RKO (cell line): Measurements from ENCODE around the gene LBHD1.
A peak's percentile ranks its signal among the peaks of the same experiment; 100 is the strongest.
"Not testable (repeated sequence)": the region's sequence is repeated elsewhere in the genome, so short reads cannot be mapped to it uniquely, and the experiment has no call there.

ENCODE experiments used
- DNase-seq: peaks from one replicate; pipeline ENCODE4 v3.0.0-alpha.2; 2016; ENCODE audit warnings: low spot score

LBHD1 gene

DNA sequence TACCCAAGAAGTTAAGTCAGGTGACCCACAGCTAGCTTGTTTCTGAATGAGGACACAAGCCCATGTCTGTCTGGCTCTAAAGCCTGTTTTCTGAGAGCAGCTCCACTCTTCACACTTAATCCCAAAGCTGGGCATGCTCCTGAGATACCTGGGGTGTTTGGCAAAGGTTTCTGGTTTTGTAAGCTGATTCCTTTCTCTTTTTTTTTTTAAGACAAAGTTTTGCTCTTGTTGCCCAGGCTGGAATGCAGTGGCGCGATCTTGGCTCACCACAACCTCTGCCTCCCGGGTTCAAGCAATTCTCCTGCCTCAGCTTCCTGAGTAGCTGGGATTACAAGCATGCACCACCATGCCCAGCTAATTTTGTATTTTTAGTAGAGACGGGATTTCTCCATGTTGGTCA, 21.6 kb upstream of the LBHD1 start:
- not testable (repeated sequence) for DNase-seq

DNA sequence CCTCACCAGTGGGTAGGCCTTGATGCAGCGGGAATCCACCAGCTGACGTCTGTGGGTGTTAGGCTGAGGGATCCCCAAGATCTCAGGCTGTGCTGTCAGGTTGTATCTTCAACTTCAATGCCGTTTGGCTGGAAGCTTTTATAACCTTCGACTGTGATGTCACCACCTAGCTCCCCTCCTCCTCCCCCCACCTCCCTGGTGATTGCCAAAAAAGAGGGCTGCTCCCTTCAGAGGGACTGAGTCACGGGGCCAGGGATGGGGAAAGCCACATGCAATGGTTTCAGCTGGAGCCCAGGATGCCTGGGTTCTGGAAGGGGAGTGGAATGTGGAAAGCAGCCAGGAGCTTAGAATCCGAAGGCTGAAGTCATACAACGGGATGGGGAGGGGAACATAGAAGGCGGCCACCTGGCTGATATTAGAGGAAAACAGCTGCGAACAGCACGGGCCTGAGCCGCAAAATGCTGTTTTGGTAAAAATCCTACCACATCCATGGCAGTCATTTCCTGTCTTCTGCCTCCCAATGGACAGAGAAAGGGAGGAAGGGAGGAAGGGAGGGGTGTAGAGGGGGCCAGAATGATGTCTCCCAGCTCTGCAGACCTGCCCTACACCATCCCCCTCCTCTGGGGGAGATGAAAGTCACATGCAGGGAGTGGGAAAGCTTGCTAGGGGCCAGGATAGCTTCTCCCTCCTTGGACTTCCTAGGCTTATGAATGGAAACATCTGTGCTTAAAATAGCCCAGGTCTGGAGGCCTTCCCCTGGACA, 17.5 kb upstream of the LBHD1 start, which contains the start of gene LRRN4CL:
Gene LRRN4CL (minus strand): TSS at position 110 of the 763 bp plus-strand sequence. CDS start 1,022 bp downstream, outside the sequence.
- DNase-seq: no peak

- no peak for DNase-seq
Observed at GRCh38 chr11:62688491-62688890, 16.4 kb upstream of the LBHD1 start.

DNA sequence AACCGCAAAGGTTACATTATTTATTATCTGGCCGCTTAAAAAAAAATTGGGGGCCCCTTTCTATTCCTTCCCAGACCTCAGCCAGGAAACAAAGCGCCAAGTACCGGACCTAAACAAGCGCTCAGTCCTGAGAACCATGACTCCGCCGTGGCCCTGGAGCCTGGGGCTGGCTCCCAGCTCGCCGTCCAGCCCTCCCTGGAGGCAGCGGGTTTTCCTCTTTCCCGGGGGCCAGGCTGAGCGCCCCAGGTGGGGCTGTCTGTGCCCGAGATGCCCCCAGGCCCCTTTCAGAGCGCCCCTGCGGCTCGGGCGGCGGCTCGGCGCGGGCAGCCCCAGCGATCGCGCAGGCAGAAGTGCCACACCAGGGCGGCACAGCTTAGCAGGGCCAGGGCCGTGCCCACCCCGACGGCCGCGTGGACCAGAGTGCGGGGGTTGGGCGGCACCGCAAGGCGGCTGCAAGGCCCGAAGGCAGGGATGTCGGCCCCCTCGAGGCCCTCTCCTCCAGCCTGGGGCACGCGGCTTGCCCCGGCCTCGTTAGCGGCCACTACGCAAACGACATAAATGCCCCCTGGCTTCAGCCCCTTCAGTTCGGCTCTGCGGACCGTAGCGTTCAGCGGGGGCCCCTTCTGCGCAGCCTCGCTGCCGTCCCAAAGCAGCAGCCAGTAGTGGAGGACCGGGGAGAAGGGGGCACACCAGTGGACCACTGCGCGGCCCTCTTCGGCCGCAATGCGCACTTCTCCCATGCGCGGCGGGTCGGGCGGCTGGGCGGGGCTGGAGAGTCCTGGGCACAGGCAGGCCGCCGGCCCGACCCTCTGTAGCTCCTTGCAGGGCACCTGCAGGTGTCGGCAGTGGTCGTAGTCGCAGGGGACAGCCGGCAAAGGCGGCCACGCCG, 15.7 kb upstream of the LBHD1 start:
- DNase-seq: no peak

- DNase-seq: no peak
Observed at GRCh38 chr11:62682518-62682917, 10.5 kb upstream of the LBHD1 start.

DNA sequence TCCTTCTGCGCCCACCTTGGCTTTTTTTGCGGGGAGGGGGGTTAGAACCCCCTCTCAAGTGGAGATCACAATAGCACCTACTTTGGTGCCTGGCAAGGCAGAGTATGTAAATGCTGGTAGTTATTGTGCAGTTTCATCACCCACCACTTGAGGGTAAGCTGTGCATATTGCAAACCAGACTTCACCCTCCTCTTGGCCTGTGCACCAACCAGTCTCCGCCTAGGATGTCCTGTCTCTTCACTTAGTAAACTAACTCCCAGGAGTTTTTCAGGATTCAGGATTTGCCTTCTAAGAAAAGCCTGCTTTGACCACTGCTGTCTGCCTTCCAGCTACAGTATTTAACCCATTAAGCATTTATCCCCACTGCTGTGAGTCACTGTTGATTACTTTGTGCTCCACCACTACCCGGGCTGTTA, 8.8 kb upstream of the LBHD1 start:
- peak; percentile 91 for DNase-seq

GRCh38 chr11:62678770-62679696, 7.0 kb upstream of the LBHD1 start, which contains the start of gene UBXN1:
TSS of gene UBXN1 (minus strand) at chr11:62679073. CDS start at chr11:62678923, 150 bp downstream.
- DNase-seq: peak; percentile 93

GRCh38 chr11:62678433-62678769, 6.3 kb upstream of the LBHD1 start:
- no peak for DNase-seq

DNA sequence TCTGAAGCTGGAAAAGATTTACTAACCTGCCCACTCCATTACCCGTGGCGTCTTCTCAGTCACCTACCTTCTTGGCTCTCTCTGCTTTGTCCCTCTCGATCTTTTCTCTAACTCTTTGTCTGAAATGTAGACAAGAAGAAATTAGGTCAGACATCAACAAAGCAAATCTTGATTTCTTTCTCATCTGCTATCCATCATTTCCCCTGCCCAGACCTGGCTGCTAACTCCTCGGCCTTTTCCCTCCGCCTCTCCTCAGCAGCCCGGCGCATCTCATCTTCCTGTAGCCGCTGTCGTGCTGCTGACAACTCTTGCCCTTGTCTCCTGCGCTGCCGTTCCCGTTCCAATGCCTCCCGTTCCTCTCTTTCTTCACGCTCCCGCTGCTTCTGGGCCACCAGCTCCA, 5.6 kb upstream of the LBHD1 start:
- no peak for DNase-seq

DNA sequence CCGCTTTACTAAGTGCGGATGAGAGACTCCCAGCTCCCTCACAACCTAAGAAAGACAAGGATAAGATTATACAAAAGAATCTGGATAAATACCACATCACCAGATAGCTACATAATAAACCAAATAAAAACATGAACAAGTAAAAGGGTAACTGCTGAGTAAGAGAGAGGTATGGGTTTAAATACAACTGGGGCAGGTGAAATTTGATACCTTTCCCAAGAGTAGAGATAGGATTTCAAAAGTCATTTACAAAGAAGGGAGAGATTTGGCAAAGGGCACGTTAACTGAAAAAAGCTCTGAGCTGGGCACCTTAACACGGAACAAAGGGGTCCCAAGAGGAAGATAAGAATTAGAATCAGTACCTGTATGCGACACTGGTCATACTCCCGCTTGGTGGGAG, 5.1 kb upstream of the LBHD1 start:
- DNase-seq: no peak

GRCh38 chr11:62676698-62677097, 4.6 kb upstream of the LBHD1 start:
- DNase-seq: no peak

GRCh38 chr11:62675415-62675814, 3.3 kb upstream of the LBHD1 start:
- DNase-seq: not testable (repeated sequence)

GRCh38 chr11:62673196-62673525, 1.1 kb upstream of the LBHD1 start:
- peak; percentile 57 for DNase-seq

DNA sequence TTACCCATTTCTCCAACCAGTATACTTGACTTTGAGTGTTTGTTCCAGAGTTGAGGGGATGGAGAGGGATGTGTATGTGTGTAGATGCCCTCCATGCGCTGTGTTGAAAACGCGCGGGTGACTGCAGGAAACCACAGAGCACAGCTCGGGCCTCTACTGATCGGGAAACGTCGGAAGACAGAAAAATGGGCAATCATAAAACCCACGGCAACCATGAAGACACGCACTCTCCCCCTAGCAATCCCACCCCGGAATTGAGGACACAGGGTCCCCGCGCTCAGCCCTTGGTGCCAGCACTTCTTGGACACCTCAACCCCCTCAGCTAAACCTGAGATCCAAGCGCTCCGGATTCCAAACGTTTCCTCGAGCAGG, 845 bp downstream of the LBHD1 start:
- peak; percentile 52 for DNase-seq

DNA sequence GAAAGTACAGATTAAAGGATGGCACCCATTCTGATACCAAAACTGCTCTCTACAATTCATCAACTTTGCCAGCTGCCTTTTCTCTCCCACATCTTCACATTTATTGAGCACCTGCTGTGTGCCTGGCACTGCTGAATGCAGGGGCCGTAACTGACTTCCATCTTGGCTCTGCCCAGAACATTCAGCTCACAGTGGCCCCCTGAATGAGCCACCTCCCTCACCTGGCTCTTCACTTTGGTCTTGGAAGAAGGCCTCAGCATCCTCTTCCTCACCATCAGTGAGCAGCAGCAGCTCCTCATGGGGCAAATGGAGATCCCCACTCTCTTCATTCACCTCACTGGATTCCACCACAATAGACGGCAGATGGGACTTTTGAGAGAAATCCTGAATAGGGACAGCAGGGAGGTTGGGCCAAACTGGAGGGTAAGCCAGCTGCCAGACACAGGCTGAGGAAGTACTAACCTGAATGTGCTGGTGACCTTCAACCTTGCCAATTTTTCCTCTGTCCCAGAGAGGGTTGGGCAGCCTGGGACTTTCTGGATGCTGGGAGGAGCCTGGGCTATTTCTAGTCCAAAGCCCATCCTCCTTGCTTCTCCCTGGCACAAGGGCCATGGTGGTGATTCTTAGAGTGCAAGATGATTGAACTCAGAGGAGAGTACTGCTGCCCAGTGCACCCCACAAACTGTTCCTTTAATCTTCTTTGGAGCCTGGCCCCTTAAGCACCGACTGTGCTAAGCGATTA, 2.5 kb downstream of the LBHD1 start:
- DNase-seq: peak; percentile 57

GRCh38 chr11:62667460-62667859, 4.6 kb downstream of the LBHD1 start:
- no peak for DNase-seq

GRCh38 chr11:62666259-62666926, 5.7 kb downstream of the LBHD1 start:
- DNase-seq: no peak

DNA sequence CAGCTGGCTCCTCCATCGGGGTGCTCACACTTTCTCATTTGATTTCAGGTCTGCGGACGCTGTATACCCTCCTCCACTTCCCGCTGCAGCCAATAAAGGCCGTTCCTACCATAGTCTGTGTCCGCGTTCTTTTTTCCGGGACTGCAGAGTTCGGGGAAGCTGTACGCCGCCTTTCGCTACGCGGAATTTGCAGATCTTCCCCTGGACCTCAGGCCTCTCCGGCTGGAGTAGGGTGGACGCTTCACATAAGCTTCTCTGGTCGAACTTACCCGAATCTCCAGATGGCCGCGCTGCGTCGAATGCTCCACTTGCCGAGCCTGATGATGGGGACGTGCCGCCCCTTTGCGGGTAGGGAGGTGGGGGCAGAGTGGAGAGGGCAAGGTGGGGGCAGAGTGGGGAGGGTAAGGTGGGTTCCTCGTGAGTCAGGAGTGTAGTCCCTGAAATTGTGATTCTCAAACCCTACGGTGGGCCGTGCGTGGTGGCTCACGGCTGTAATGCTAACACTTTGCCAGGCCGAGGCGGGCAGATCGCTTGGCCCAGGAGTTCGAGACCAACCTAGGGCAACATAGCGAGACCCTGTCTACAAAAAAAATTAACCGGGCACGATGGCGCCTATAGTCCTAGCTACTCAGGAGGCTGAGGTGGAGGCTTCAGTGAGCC, 6.3 kb downstream of the LBHD1 start:
- DNase-seq: peak; percentile 70

DNA sequence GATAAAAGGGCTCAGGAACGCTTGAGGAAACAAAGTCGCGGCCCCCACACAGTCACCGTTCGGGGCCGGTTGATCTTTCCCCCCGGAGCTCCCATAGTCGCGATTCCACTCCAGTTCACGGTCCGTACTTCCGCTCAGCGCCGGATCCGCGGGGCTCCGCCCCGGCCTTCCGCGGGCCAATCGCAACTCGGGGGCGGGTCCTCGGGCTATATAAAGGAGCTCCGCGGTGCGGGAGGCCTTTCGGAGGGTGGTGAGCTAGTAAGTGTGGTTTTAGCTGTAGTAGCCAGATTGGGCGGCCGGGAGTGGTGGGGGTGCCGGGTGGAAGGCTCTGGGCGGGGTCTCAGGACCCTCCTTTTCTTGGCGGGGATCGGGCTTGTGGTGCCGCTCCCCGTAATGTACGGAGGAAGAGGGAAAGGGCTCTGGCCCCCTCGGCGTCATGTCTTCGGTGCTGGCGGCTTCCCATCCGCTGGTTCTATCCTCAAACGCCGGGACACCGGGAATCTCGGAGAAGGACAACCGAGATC, 6.9 kb downstream of the LBHD1 start, which contains the start of the genes C11orf98 and CSKMT:
Gene C11orf98 (minus strand): TSS at position 136 of the 524 bp plus-strand sequence. CDS start 41 bp downstream, at position 95.
Gene CSKMT (plus strand): TSS at position 238 of the 524 bp plus-strand sequence. CDS start 568 bp downstream, outside the sequence.
- peak; percentile 92 for DNase-seq
